Spleen (tissue), 7 donors: Measurements from ENCODE around the gene CHCHD6.

Source experiments
- POLR2AphosphoS5 ChIP-seq, 3 donors: sonication (generic); formaldehyde crosslinking; IDR thresholded peaks; one replicate each; pipeline ENCODE4 v1.5.1; 2017; ENCODE audit warnings: antibody characterized with exemption in 3 of 3
- TF ChIP-seq, protein P1 (sequence below), 11 experiments: fragments of 200-600 bp in 7 of 11; fragments of 450-650 bp in 4 of 11; sonication (generic) in 4 of 11; IDR thresholded peaks in 8 of 11; conservative IDR thresholded peaks in 3 of 11; 1 replicate in 7 of 11; 2 replicates in 4 of 11; pipeline versions ENCODE4 v1.4.0 to v1.8.0; 2016 to 2021; ENCODE audit warnings: antibody characterized with exemption in 11 of 11, inconsistent platforms in 4 of 11, mild to moderate bottlenecking in 1 of 11
- donor health status: DM: no; HTN: no; CAD: no; lungs with moderate emphysema.
- donor health status: DM: no; HTN: no; CAD: no.
- donor health status: DM: no; HTN: no; CAD: no.

DNA sequence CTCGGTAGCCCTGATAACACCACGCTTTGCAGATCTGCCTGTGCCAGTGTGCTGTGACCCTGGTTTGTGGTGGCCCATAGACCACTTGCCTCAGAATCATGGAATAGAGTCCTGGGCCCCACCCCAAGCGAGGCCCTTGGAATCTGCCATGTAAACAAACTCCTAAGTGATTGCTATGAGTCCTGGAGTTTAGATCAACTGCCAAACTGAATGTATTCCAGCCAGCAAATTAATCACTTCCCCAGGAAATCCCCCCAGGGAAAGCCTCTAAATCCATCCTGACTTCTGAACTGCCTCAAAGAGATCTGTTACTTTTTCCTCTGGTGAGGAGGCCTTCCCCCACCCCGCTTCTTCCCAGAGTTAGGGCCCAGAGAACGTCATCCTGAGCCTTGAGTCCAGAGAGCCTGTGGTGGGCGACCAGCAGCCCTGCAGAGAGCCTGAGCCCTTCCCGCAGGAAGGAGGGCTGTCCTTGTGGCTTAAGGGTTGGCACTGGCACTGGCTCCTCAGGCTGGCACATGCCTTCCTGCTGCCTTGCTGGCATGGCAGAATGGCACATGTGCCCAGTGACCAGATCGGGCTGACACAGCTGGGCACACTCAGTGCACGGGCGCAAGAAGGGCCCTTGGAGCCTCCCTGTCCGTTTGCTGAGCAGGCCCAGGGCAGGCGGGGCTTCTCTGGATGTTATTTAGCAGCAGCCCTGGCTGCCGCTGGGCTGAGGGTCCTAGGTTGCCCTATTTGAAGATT is 228.3 kb downstream of the CHCHD6 start:
- TF ChIP-seq, protein P1, sequence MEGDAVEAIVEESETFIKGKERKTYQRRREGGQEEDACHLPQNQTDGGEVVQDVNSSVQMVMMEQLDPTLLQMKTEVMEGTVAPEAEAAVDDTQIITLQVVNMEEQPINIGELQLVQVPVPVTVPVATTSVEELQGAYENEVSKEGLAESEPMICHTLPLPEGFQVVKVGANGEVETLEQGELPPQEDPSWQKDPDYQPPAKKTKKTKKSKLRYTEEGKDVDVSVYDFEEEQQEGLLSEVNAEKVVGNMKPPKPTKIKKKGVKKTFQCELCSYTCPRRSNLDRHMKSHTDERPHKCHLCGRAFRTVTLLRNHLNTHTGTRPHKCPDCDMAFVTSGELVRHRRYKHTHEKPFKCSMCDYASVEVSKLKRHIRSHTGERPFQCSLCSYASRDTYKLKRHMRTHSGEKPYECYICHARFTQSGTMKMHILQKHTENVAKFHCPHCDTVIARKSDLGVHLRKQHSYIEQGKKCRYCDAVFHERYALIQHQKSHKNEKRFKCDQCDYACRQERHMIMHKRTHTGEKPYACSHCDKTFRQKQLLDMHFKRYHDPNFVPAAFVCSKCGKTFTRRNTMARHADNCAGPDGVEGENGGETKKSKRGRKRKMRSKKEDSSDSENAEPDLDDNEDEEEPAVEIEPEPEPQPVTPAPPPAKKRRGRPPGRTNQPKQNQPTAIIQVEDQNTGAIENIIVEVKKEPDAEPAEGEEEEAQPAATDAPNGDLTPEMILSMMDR (IDR thresholded peaks at IDR 0.05 in 8 of 11, conservative IDR thresholded peaks at IDR 0.05 in 3 of 11), result no peak
- peak; percentile 66 to 82 (median 79) for TF ChIP-seq POLR2AphosphoS5 (IDR thresholded peaks at IDR 0.05)
